Measurements from ENCODE around the gene PRKCA.
"Not testable (repeated sequence)": the region's sequence is repeated elsewhere in the genome, so short reads cannot be mapped to it uniquely, and the experiment has no call there.

PRKCA gene

DNA sequence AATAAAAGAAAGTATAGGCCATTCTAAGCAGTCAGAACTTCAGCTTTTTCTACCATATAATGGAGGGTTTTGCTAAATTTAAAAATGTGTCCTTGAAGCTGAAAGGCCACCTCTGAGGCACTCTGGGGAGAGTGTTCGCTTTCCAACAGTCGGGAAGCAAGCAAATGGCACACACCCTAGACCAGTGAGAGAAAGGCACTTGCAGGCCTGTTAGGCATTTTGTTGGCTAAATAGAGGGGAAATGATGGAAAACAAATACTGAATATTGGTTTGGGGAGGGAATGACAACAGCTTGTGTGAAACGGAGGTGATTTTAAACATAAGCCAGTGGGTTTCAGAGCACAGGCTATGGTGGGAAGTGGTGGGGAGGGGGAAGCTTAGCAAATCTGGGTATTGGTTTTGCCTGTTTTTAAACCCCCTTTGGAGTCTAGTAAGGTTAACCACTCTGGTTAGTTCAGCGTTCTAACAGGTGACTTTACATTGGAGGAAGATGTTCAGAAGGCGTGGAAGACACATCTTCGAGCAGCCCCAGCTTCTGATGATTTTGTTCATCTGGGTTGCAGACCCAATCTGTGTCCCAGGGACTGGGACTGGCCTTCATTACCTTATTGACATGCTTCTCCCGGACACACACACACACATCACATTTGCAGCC is 90.5 kb downstream of the PRKCA start:
- no peak for FAIRE-seq

GRCh38 chr17:66395961-66396360 is 93.5 kb downstream of the PRKCA start:
- FAIRE-seq: no peak

GRCh38 chr17:66397486-66397885 is 95.1 kb downstream of the PRKCA start:
- FAIRE-seq: no peak

GRCh38 chr17:66398059-66398458 is 95.6 kb downstream of the PRKCA start:
- no peak for FAIRE-seq

DNA sequence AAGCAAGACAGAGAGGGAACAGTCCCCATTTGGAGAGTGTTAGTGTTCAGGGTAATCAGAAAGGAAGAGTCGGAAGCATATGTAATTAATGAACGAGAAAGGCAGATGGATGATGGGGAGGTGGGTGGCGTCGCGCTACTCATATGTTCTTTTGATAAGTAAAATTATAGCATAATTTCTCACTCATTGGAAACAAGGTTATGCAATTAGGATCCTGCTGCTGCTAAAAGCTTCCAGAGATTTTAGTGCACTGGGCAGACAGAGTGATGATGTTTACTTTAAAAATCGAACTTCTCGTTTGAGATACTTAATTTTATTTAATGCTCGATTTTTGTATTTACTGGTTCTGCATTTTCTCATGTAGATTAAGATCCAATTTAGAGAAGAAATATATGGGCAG is 96.2 kb downstream of the PRKCA start:
- no peak for FAIRE-seq

DNA sequence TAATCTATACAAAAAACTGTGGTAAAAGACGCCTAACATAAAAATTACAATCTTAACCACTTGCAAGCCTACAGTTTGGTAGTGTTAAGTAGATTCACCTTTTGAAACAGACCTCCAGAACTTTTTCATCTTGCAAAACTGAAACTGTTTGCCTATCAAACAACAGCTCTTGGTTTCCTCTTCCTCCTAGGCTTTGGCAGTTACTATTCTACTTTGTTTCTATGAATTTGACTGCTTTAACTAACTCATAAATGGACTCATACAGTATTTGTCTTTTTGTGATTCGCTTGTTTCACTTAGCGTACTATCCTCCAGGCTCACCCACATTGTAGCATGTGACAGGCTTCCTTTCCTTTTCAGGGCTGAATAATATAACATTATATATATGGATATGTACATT is 97.0 kb downstream of the PRKCA start:
- FAIRE-seq: no peak

- not testable (repeated sequence) for FAIRE-seq
Observed at GRCh38 chr17:66400041-66400688, 97.8 kb downstream of the PRKCA start.

GRCh38 chr17:66400698-66401097 is 98.3 kb downstream of the PRKCA start:
- no peak for FAIRE-seq

DNA sequence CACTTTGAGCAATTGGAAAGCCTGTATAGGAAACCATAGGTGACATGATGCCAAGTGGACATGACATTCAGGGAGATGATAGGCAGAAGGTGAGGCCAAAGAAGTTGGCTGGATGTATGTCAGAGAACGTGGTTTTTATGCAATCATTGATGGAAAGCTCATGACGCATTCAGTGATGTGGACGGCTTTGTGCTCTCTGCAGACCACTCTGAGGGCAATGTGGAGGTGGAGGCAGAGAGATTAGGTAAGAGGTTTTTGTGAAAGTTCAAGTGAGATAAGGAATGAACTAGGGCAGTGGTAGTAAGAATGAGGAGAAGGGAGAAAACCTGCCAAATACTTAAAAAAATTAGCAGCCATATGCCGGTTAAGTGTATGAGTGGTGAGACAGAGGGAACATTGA is 99.0 kb downstream of the PRKCA start:
- FAIRE-seq: no peak

GRCh38 chr17:66403846-66404556 is 101.6 kb downstream of the PRKCA start:
- no peak for FAIRE-seq

GRCh38 chr17:66405836-66406677 is 103.6 kb downstream of the PRKCA start:
- FAIRE-seq: no peak

DNA sequence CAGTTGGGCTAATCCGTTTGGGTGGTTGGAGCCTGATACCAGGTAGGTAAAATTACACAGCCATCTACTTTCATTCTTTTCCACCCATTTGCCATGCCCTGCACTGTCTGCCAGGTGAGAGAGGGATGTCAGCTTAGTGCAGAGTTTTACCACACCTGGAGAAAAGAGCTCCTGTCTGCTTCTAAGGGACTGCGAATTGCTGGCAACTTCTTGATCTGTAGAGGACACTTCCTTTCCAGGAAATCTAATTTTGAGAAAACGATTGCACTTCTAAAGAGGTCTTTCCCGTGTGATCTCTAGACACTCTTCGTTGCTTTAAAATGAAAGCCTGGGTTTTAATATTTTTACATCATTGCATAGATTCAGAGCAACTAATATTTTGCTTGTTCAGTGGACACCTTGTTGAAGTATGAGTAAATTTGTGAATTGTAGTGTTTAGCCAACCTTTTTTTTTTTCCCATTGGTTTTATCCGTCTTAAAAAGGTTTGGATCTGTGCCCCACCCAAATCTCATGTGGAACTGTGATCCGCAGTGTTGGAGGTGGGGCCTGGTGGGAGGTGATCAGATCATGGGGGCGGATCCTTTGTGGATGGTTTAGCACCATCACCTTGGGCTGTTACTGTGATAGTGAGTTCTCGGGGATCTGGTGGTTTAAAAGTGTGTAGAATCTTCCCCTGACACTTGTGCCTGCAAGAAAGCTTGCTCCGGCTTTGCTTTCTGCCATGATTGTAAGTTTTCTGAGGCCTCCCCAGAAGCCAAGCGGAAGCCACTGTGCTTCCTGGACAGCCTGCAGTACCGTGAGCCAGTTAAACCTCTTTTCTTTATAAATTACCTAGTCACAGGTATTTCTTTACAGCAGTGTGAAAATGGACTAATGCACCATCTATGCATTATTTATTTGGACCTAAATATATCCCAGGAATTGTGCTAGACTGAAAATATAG is 104.6 kb downstream of the PRKCA start:
- no peak for FAIRE-seq

DNA sequence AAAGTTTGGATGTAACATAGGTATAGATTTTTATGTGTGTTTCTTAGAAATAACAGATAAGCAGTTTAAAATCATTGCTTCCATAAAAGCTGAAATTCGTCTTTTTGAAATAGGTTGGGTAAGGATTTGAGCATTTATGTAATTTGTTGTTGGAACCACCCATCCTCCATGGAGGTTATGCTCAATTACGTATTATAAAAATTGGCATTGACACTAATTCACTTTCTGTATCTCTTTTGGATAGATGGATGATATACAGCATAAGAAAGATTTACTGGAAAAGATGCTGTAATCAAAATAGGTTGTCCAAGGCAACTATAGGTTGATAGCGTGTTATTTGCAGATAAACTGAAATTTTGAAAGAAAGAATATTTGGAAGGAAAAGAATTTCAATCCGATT is 105.5 kb downstream of the PRKCA start:
- FAIRE-seq: no peak

DNA sequence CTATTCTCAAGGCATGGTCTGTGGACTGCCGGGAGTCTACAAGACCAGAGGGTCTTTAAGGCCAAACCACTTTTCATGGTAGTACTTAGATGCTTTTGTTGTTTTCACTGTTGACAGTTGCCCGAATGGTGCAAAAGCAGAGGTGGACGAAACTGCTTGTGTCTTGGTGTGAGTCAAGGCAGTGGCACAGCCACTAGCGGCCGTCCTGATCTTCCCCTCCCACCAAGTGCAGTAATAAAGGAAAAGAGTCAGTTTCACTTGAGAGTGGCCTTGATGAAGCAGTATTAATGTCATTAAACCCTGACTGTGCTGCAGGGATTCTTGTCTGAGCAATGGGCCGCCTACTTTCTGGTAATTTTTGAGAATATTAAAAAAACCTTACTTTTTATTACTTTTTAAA is 109.1 kb downstream of the PRKCA start:
- no peak for FAIRE-seq

GRCh38 chr17:66412857-66413558 is 110.6 kb downstream of the PRKCA start:
- FAIRE-seq: no peak

- no peak for FAIRE-seq
Observed at GRCh38 chr17:66413559-66414520, 111.4 kb downstream of the PRKCA start.

GRCh38 chr17:66414561-66415175 is 112.3 kb downstream of the PRKCA start:
- no peak for FAIRE-seq

DNA sequence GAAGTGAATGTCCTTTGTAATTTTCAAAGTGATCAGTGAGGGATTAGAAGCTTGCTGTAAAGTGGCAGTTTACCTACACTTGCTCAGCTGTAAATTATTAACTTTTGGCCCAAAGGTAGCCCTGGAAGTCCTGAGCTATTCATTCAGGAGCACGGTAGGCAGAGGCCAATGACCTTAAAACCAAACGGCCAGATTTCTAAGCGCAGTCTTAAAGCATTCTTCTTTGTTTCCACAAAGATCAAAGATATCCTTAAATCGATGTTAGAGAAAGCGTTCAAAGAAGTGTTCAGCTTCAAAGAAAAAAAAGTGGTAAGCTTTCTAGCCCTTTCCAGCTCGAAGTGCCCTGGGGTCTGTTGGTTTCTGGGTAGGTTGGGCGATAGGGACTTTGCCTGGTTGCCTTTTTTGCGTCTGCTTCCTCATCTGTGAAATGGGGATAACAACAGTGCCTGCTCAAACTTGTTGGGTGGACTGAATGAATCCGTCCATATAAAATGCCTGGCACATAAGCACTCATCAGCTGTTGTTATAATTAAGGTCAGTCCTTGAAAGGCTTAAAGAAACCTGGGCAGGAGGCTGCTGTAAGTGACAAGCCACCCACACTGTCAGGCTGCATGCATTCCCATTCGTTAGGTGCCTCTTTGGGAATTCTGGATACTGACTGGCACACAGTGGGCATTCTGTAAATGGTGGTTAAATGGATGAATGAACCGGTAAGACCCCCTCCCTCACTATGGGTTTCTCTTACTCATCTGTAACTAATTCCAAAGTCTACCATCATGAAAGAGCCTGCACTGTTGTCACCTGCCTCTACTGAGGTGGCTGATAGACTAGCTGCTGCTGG is 113.2 kb downstream of the PRKCA start:
- no peak for FAIRE-seq

All from endometrium (tissue), 2 donors.